ENCODE data around the gene NETO2.

DNA sequence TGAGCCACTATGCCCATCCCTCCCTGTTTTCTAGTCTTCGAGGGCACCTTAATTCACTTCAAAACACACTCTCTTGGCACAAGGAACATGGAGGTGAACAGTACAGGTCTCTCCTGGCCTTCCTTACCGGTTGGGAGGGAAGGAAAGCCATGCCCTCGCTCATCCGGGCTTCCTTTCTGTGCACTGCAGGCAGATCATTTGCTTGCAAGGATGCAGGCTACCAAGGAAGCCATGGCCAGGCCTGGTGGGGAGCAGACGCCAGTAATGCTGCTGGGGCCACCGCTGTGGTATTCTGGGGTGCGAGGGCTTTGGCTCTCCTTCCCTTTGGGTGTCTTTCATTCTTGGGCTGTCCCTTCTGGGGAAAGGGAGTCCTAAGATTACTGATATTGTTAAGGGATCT, 89.4 kb downstream of the NETO2 start:
- TF ChIP-seq, protein P1, sequence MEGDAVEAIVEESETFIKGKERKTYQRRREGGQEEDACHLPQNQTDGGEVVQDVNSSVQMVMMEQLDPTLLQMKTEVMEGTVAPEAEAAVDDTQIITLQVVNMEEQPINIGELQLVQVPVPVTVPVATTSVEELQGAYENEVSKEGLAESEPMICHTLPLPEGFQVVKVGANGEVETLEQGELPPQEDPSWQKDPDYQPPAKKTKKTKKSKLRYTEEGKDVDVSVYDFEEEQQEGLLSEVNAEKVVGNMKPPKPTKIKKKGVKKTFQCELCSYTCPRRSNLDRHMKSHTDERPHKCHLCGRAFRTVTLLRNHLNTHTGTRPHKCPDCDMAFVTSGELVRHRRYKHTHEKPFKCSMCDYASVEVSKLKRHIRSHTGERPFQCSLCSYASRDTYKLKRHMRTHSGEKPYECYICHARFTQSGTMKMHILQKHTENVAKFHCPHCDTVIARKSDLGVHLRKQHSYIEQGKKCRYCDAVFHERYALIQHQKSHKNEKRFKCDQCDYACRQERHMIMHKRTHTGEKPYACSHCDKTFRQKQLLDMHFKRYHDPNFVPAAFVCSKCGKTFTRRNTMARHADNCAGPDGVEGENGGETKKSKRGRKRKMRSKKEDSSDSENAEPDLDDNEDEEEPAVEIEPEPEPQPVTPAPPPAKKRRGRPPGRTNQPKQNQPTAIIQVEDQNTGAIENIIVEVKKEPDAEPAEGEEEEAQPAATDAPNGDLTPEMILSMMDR (IDR thresholded peaks at IDR 0.05; ENCODE audit: poor library complexity, severe bottlenecking) = no peak
- TF ChIP-seq, protein P2, sequence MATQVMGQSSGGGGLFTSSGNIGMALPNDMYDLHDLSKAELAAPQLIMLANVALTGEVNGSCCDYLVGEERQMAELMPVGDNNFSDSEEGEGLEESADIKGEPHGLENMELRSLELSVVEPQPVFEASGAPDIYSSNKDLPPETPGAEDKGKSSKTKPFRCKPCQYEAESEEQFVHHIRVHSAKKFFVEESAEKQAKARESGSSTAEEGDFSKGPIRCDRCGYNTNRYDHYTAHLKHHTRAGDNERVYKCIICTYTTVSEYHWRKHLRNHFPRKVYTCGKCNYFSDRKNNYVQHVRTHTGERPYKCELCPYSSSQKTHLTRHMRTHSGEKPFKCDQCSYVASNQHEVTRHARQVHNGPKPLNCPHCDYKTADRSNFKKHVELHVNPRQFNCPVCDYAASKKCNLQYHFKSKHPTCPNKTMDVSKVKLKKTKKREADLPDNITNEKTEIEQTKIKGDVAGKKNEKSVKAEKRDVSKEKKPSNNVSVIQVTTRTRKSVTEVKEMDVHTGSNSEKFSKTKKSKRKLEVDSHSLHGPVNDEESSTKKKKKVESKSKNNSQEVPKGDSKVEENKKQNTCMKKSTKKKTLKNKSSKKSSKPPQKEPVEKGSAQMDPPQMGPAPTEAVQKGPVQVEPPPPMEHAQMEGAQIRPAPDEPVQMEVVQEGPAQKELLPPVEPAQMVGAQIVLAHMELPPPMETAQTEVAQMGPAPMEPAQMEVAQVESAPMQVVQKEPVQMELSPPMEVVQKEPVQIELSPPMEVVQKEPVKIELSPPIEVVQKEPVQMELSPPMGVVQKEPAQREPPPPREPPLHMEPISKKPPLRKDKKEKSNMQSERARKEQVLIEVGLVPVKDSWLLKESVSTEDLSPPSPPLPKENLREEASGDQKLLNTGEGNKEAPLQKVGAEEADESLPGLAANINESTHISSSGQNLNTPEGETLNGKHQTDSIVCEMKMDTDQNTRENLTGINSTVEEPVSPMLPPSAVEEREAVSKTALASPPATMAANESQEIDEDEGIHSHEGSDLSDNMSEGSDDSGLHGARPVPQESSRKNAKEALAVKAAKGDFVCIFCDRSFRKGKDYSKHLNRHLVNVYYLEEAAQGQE (IDR thresholded peaks at IDR 0.05; ENCODE audit: borderline replicate concordance) = no peak
- no peak for TF ChIP-seq EP300 (conservative IDR thresholded peaks at IDR 0.05; ENCODE audit: poor library complexity, severe bottlenecking)
- TF ChIP-seq SMC3 (conservative IDR thresholded peaks at IDR 0.05; ENCODE audit: poor library complexity) = no peak

Measured in neural cell (in vitro differentiated cells).